ENCODE results near the gene TMTC2. TPM values are rescaled to one million over a fixed set of nuclear protein-coding genes. Genes with fewer than 3 reads are reported as not detected.

The TMTC2 gene
- polyA plus RNA-seq, 1 donor from 2014 or later: 20.6 TPM

DNA sequence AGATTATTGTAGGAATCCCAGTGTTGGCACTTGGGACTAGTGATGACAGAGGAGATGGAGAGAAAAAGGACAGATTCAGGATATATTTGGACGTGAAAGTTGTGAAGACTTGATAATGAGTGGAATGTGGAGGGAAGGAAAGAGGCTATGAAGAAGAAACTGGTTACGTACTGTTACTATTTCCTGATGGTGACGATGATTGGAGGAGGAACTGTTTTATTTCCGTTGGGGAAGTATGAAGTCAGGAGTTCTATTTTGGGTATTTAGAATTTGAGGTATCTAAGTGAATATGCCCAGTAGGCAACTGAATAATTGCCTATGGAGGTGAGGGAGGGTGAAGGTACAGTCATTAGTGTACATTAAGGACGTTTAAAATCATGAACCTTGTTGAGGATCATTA, 207.2 kb downstream of the TMTC2 start (continued):
- TF ChIP-seq MXI1 (conservative IDR thresholded peaks at IDR 0.05; ENCODE audit: poor library complexity, severe bottlenecking): no peak
- no peak for TF ChIP-seq EP300 (conservative IDR thresholded peaks at IDR 0.05; ENCODE audit: poor library complexity, severe bottlenecking)
- TF ChIP-seq SMC3 (conservative IDR thresholded peaks at IDR 0.05; ENCODE audit: poor library complexity): no peak

DNA sequence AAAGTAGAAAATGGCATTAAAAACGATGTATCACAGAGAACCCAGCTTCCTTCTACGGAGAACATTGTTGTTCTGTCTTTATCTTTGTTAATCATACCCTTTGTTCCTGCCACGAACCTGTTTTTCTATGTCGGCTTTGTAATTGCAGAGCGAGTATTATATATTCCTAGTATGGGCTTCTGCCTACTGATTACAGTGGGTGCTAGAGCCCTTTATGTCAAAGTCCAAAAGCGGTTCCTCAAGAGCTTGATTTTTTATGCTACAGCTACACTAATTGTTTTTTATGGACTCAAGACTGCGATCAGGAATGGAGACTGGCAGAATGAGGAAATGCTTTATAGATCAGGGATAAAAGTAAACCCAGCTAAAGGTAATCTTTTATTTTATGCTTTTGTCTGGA, 209.6 kb downstream of the TMTC2 start:
- TF ChIP-seq EP300 (conservative IDR thresholded peaks at IDR 0.05; ENCODE audit: poor library complexity, severe bottlenecking) (no peak), TAF1 (IDR thresholded peaks at IDR 0.05; ENCODE audit: low read depth) (no peak), RAD21 (conservative IDR thresholded peaks at IDR 0.05) (no peak), MXI1 (conservative IDR thresholded peaks at IDR 0.05; ENCODE audit: poor library complexity, severe bottlenecking) (no peak), POLR2AphosphoS5 (IDR thresholded peaks at IDR 0.05) (no peak), SMC3 (conservative IDR thresholded peaks at IDR 0.05; ENCODE audit: poor library complexity) (no peak)
- TF ChIP-seq, protein P1, sequence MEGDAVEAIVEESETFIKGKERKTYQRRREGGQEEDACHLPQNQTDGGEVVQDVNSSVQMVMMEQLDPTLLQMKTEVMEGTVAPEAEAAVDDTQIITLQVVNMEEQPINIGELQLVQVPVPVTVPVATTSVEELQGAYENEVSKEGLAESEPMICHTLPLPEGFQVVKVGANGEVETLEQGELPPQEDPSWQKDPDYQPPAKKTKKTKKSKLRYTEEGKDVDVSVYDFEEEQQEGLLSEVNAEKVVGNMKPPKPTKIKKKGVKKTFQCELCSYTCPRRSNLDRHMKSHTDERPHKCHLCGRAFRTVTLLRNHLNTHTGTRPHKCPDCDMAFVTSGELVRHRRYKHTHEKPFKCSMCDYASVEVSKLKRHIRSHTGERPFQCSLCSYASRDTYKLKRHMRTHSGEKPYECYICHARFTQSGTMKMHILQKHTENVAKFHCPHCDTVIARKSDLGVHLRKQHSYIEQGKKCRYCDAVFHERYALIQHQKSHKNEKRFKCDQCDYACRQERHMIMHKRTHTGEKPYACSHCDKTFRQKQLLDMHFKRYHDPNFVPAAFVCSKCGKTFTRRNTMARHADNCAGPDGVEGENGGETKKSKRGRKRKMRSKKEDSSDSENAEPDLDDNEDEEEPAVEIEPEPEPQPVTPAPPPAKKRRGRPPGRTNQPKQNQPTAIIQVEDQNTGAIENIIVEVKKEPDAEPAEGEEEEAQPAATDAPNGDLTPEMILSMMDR (IDR thresholded peaks at IDR 0.05; ENCODE audit: poor library complexity, severe bottlenecking): no peak
- TF ChIP-seq, protein P2, sequence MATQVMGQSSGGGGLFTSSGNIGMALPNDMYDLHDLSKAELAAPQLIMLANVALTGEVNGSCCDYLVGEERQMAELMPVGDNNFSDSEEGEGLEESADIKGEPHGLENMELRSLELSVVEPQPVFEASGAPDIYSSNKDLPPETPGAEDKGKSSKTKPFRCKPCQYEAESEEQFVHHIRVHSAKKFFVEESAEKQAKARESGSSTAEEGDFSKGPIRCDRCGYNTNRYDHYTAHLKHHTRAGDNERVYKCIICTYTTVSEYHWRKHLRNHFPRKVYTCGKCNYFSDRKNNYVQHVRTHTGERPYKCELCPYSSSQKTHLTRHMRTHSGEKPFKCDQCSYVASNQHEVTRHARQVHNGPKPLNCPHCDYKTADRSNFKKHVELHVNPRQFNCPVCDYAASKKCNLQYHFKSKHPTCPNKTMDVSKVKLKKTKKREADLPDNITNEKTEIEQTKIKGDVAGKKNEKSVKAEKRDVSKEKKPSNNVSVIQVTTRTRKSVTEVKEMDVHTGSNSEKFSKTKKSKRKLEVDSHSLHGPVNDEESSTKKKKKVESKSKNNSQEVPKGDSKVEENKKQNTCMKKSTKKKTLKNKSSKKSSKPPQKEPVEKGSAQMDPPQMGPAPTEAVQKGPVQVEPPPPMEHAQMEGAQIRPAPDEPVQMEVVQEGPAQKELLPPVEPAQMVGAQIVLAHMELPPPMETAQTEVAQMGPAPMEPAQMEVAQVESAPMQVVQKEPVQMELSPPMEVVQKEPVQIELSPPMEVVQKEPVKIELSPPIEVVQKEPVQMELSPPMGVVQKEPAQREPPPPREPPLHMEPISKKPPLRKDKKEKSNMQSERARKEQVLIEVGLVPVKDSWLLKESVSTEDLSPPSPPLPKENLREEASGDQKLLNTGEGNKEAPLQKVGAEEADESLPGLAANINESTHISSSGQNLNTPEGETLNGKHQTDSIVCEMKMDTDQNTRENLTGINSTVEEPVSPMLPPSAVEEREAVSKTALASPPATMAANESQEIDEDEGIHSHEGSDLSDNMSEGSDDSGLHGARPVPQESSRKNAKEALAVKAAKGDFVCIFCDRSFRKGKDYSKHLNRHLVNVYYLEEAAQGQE (IDR thresholded peaks at IDR 0.05; ENCODE audit: borderline replicate concordance): no peak
- H3F3A ChIP-seq (ENCODE audit: insufficient read depth, low read length, poor library complexity, severe bottlenecking): no peaks in the 10 kb centered on the region
- H3K9me3 ChIP-seq (ENCODE audit: low read length): no peaks in the 10 kb centered on the region
- no peak overlapping the region for H2AFZ ChIP-seq (ENCODE audit: low read depth, low read length)
- H3K79me2 ChIP-seq (replicated peaks; ENCODE audit: insufficient read depth, low read length): no peaks in the 10 kb centered on the region
- no peaks in the 10 kb centered on the region for H3K27me3 ChIP-seq (ENCODE audit: insufficient read depth, low read depth, low read length)
- H3K9me2 ChIP-seq (ENCODE audit: insufficient read depth, low read length): no peaks in the 10 kb centered on the region
- no peak overlapping the region for H3K4me2 ChIP-seq (ENCODE audit: low read length)
- no peak overlapping the region for H3K4me3 ChIP-seq (ENCODE audit: low read length)
- no peak overlapping the region for H3K27ac ChIP-seq (ENCODE audit: low read length)
- no peak overlapping the region for H3K9ac ChIP-seq (ENCODE audit: low read length)
- H4K20me1 ChIP-seq (ENCODE audit: insufficient read depth): no peaks in the 10 kb centered on the region
- H3K36me3 ChIP-seq (ENCODE audit: insufficient read depth, low read length): no peaks in the 10 kb centered on the region

DNA sequence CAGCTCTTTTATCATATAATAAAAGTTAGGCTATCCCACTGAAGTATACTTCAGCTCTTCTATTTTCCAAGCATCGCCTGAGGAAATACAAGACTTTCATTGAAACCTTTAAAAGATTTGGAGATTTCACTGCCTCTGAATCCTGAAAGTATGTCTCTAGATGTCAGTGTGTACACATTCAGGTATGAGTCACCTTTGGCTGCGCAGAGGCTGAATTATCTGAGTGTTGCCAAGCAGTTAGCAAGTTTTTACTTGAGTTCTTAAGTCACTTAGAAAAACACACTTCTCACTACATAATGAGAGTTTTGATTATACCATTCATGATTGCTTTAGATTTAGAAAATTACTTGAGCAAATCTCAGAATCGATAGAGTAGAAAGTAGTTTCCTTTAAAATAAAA, 210.3 kb downstream of the TMTC2 start:
- Histone ChIP-seq H3K9me3 (ENCODE audit: low read length) (no peaks in the 10 kb centered on the region), H3K27me3 (ENCODE audit: insufficient read depth, low read depth, low read length) (no peaks in the 10 kb centered on the region), H3K4me2 (ENCODE audit: low read length) (no peak overlapping the region), H3K27ac (ENCODE audit: low read length) (no peak overlapping the region), H2AFZ (ENCODE audit: low read depth, low read length) (no peak overlapping the region), H3K36me3 (ENCODE audit: insufficient read depth, low read length) (no peaks in the 10 kb centered on the region), H4K20me1 (ENCODE audit: insufficient read depth) (no peaks in the 10 kb centered on the region), H3K4me3 (ENCODE audit: low read length) (no peak overlapping the region), H3F3A (ENCODE audit: insufficient read depth, low read length, poor library complexity, severe bottlenecking) (no peaks in the 10 kb centered on the region), H3K79me2 (replicated peaks; ENCODE audit: insufficient read depth, low read length) (no peaks in the 10 kb centered on the region), H3K9ac (ENCODE audit: low read length) (no peak overlapping the region), H3K9me2 (ENCODE audit: insufficient read depth, low read length) (no peaks in the 10 kb centered on the region)
- TF ChIP-seq RAD21 (conservative IDR thresholded peaks at IDR 0.05): peak; percentile 52
- TF ChIP-seq TAF1 (IDR thresholded peaks at IDR 0.05; ENCODE audit: low read depth): no peak
- peak; percentile 31 for TF ChIP-seq SMC3 (conservative IDR thresholded peaks at IDR 0.05; ENCODE audit: poor library complexity)
- TF ChIP-seq, protein P2 (IDR thresholded peaks at IDR 0.05; ENCODE audit: borderline replicate concordance): no peak
- no peak for TF ChIP-seq MXI1 (conservative IDR thresholded peaks at IDR 0.05; ENCODE audit: poor library complexity, severe bottlenecking)
- TF ChIP-seq EZH2 (IDR thresholded peaks at IDR 0.05; ENCODE audit: borderline replicate concordance, insufficient read depth, low read length, poor library complexity, severe bottlenecking): no peak
- TF ChIP-seq, protein P1 (IDR thresholded peaks at IDR 0.05; ENCODE audit: poor library complexity, severe bottlenecking): peak; percentile 37
- TF ChIP-seq POLR2AphosphoS5 (IDR thresholded peaks at IDR 0.05): no peak
- TF ChIP-seq EP300 (conservative IDR thresholded peaks at IDR 0.05; ENCODE audit: poor library complexity, severe bottlenecking): no peak
